Measurements from ENCODE around the gene TMEM186. TPM values are rescaled to one million over a fixed set of nuclear protein-coding genes. Genes with fewer than 3 reads are reported as not detected.
"Not testable (repeated sequence)": the region's sequence is repeated elsewhere in the genome, so short reads cannot be mapped to it uniquely, and the experiment has no call there.

Gene TMEM186
- total and polyA plus RNA-seq, 9 of the 15 experiments (the other 6 are each of a cell fraction or from before 2014, with no cell fraction given): 10.1 to 33.4 (median 16.4) TPM

DNA sequence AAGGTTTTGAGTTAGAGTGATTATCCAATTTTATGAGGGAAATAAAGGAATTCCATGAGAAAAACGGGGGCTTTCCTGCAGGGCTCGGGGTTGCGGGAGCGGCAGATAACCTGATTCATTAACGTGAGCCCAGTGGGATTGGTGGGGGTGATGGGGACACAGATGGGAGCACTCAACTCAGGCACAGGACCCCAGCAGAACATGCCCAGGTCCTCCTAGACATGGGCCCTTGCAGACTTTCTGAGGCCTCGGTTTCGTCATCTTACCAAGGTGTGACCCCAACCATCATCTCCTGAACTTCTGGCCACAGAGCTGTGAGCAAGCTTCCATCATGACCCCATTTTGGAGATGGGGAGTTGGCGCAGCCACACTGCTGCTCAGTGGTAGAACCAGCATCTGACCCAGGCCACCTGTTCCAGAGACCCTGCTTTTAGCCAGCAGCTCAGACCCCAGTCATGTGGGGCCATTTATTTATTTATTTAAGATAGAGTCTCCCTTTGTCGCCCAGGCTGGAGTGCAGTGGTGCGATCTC, 49.0 kb upstream of the TMEM186 start (continued):
- TF ChIP-seq, protein P1, sequence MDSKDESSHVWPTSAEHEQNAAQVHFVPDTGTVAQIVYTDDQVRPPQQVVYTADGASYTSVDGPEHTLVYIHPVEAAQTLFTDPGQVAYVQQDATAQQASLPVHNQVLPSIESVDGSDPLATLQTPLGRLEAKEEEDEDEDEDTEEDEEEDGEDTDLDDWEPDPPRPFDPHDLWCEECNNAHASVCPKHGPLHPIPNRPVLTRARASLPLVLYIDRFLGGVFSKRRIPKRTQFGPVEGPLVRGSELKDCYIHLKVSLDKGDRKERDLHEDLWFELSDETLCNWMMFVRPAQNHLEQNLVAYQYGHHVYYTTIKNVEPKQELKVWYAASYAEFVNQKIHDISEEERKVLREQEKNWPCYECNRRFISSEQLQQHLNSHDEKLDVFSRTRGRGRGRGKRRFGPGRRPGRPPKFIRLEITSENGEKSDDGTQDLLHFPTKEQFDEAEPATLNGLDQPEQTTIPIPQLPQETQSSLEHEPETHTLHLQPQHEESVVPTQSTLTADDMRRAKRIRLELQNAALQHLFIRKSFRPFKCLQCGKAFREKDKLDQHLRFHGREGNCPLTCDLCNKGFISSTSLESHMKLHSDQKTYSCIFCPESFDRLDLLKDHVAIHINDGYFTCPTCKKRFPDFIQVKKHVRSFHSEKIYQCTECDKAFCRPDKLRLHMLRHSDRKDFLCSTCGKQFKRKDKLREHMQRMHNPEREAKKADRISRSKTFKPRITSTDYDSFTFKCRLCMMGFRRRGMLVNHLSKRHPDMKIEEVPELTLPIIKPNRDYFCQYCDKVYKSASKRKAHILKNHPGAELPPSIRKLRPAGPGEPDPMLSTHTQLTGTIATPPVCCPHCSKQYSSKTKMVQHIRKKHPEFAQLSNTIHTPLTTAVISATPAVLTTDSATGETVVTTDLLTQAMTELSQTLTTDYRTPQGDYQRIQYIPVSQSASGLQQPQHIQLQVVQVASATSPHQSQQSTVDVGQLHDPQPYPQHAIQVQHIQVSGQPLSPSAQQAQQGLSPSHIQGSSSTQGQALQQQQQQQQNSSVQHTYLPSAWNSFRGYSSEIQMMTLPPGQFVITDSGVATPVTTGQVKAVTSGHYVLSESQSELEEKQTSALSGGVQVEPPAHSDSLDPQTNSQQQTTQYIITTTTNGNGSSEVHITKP (IDR thresholded peaks at IDR 0.05; ENCODE audit: partially characterized antibody): no peak
- TF ChIP-seq MBD2 (IDR thresholded peaks at IDR 0.05; ENCODE audit: borderline replicate concordance, low read depth) (no peak), LEF1 (IDR thresholded peaks at IDR 0.05) (no peak), NELFE (IDR thresholded peaks at IDR 0.05; ENCODE audit: insufficient read depth, insufficient read length) (no peak), KAT2B (IDR thresholded peaks at IDR 0.05; ENCODE audit: low read depth, low read length) (no peak)

- H3K79me2 ChIP-seq (ENCODE audit: control insufficient read depth, insufficient read depth, low read length): peaks cover 2% of the 10 kb centered on the region; the same call in 1 of the 3 replicates
- in situ Hi-C loops (cut with MboI) (no loop called here), intact Hi-C loops (cut with micrococcal nuclease) (no loop called here)
- peaks cover 51% of the 10 kb centered on the region; the same call in 2 of the 3 replicates for H3K36me3 ChIP-seq (ENCODE audit: control insufficient read depth, insufficient read depth, low read length)
- ChIA-PET POLR2A (no interaction called here), CTCF (ENCODE audit: low intra/inter-chr PET ratio) (no interaction called here)
- DNase-seq (ENCODE audit: extremely low read depth in 1 of 4, low spot score in 3 of 4): no peak
- H4K20me1 ChIP-seq (replicated peaks; ENCODE audit: control insufficient read depth, insufficient read depth, low read length): no peaks in the 10 kb centered on the region
- no peaks in the 10 kb centered on the region for H3K9me1 ChIP-seq (ENCODE audit: control insufficient read depth, insufficient read depth, low read length)
- no peak overlapping the region for H3K4me3 ChIP-seq
- H3K4me2 ChIP-seq (ENCODE audit: insufficient read depth, low read length): no peak overlapping the region
- H3K9me3 ChIP-seq (replicated peaks; ENCODE audit: control insufficient read depth, insufficient read depth, low read depth, low read length): no peaks in the 10 kb centered on the region
- H2AFZ ChIP-seq (ENCODE audit: low read depth, low read length): no peak overlapping the region
- 92% methylated on average over 7 of the region's 7 CpGs for WGBS (ENCODE audit: insufficient coverage, low coverage, missing lambda C conversion rate)
- TF ChIP-seq NR2F6 (CRISPR knock-in tag; IDR thresholded peaks at IDR 0.05) (no peak), ZNF584 (CRISPR knock-in tag; IDR thresholded peaks at IDR 0.05; ENCODE audit: low read depth) (no peak), SIN3B (IDR thresholded peaks at IDR 0.05; ENCODE audit: low read depth) (no peak), ZNF121 (CRISPR knock-in tag; conservative IDR thresholded peaks at IDR 0.05) (peak; percentile 64)
- no peak for ATAC-seq
- H3K27me3 ChIP-seq (ENCODE audit: control insufficient read depth in 2 of 2, insufficient read depth in 2 of 2, low read length in 2 of 2): no peaks in the 10 kb centered on the region
- no peak overlapping the region for H3K9ac ChIP-seq (ENCODE audit: insufficient read depth in 1 of 2, low read depth in 2 of 2, low read length in 2 of 2)
- H3K27ac ChIP-seq (ENCODE audit: extremely low read depth, low read depth, low read length): no peak overlapping the region
- BruUV-seq (replicated peaks): no TSS peak
- peaks cover 0 to 4% of the 10 kb centered on the region in 2 experiments; a peak in 1 of 5 replicates for H3K4me1 ChIP-seq (replicated peaks in 1 of 2; ENCODE audit: control insufficient read depth in 2 of 2, insufficient read depth in 2 of 2, low read length in 2 of 2)
- no peak for FAIRE-seq
These were observed 48.4 kb upstream of the TMEM186 start for GRCh38 chr16:8845699-8846298.

- POLR2A ChIA-PET; ATAC-seq; CTCF ChIA-PET (ENCODE audit: low intra/inter-chr PET ratio); FAIRE-seq; DNase-seq (ENCODE audit: extremely low read depth in 1 of 4, low spot score in 3 of 4); BruUV-seq (replicated peaks); H2AFZ ChIP-seq (ENCODE audit: low read depth, low read length); H3K79me2 ChIP-seq (ENCODE audit: control insufficient read depth, insufficient read depth, low read length); intact Hi-C loops (cut with micrococcal nuclease); H3K4me1 ChIP-seq (replicated peaks in 1 of 2; ENCODE audit: control insufficient read depth in 2 of 2, insufficient read depth in 2 of 2, low read length in 2 of 2); H3K4me2 ChIP-seq (ENCODE audit: insufficient read depth, low read length); H3K4me3 ChIP-seq; H4K20me1 ChIP-seq (replicated peaks; ENCODE audit: control insufficient read depth, insufficient read depth, low read length); H3K27ac ChIP-seq (ENCODE audit: extremely low read depth, low read depth, low read length); H3K9ac ChIP-seq (ENCODE audit: insufficient read depth in 1 of 2, low read depth in 2 of 2, low read length in 2 of 2); in situ Hi-C loops (cut with MboI); H3K27me3 ChIP-seq (ENCODE audit: control insufficient read depth in 2 of 2, insufficient read depth in 2 of 2, low read length in 2 of 2); H3K9me1 ChIP-seq (ENCODE audit: control insufficient read depth, insufficient read depth, low read length); H3K9me3 ChIP-seq (replicated peaks; ENCODE audit: control insufficient read depth, insufficient read depth, low read depth, low read length): not testable (repeated sequence)
- peaks cover 26% of the 10 kb centered on the region; the same call in 1 of the 3 replicates for H3K36me3 ChIP-seq (ENCODE audit: control insufficient read depth, insufficient read depth, low read length)
- 93% methylated on average over 6 of the region's 12 CpGs for WGBS (ENCODE audit: insufficient coverage, low coverage, missing lambda C conversion rate)
These were observed 45.9 kb upstream of the TMEM186 start for GRCh38 chr16:8843296-8843695.

All from K562 (cell line).